ENCODE results near the gene NUFIP2.

DNA sequence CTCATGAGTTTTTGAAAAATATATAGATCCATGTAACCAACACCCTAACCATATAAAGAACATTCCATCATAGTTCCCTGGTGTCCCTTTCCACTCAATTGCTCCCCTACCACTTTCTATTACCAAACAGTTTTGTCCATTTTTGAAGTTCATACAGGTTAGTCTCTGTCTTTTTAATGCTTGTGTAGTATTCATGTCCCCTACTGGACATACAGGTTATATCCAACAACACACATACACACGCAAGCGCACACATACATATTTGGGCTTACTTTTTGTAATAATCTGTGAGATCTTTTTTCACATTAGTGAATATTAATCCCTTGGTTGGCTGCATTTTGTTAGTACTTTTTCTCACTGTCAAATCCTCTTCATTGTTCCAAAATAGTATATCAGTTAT lies 40.9 kb downstream of the NUFIP2 start:
- TF ChIP-seq, protein P1, sequence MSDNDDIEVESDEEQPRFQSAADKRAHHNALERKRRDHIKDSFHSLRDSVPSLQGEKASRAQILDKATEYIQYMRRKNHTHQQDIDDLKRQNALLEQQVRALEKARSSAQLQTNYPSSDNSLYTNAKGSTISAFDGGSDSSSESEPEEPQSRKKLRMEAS (IDR thresholded peaks at IDR 0.05; ENCODE audit: insufficient read depth, insufficient read length): no peak
- TF ChIP-seq, protein P2, sequence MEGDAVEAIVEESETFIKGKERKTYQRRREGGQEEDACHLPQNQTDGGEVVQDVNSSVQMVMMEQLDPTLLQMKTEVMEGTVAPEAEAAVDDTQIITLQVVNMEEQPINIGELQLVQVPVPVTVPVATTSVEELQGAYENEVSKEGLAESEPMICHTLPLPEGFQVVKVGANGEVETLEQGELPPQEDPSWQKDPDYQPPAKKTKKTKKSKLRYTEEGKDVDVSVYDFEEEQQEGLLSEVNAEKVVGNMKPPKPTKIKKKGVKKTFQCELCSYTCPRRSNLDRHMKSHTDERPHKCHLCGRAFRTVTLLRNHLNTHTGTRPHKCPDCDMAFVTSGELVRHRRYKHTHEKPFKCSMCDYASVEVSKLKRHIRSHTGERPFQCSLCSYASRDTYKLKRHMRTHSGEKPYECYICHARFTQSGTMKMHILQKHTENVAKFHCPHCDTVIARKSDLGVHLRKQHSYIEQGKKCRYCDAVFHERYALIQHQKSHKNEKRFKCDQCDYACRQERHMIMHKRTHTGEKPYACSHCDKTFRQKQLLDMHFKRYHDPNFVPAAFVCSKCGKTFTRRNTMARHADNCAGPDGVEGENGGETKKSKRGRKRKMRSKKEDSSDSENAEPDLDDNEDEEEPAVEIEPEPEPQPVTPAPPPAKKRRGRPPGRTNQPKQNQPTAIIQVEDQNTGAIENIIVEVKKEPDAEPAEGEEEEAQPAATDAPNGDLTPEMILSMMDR (IDR thresholded peaks at IDR 0.05; ENCODE audit: extremely low read depth in 1 of 2, insufficient read depth in 1 of 2, low read depth in 1 of 2, low read length in 2 of 2): no peak
- TF ChIP-seq POLR2AphosphoS5 (IDR thresholded peaks at IDR 0.05; ENCODE audit: insufficient read depth, low read depth, low read length): no peak
- TF ChIP-seq EZH2 (IDR thresholded peaks at IDR 0.05; ENCODE audit: borderline replicate concordance, low read depth, low read length, severe bottlenecking): no peak
- no peak for TF ChIP-seq MYC (IDR thresholded peaks at IDR 0.05; ENCODE audit: low read depth, low read length)
- TF ChIP-seq POLR2A (IDR thresholded peaks at IDR 0.05; ENCODE audit: low read depth, low read length): no peak
- TF ChIP-seq FOS (IDR thresholded peaks at IDR 0.05; ENCODE audit: borderline replicate concordance, insufficient read depth, low read length): no peak
- no peak for TF ChIP-seq GATA2 (IDR thresholded peaks at IDR 0.05; ENCODE audit: insufficient read depth, insufficient read length, low read depth, low read length)
- no peak for TF ChIP-seq JUN (IDR thresholded peaks at IDR 0.05; ENCODE audit: borderline replicate concordance, insufficient read depth, insufficient read length, low read depth)
